ENCODE measurements around the gene PIGM.
A peak's percentile ranks its signal among the peaks of the same experiment; 100 is the strongest.

PIGM gene

DNA sequence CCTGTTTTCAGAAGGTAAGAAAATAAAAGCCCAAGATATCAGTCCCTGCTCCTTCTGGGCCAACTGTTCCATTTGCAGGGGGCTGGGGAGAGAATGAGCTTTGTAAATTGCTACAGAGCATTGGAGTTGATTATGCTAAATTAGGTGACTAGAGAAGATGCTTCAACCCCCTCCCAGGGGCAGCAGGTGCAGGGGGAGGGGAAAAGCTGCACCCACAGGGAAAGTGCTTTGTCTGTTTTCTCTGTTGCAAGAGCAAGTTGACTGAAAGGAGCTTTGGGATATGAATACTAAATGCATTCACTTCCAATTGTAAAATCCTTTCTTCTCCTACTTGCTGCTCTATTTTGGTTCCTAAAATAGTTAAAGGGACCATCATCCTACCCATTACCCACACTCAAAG is 16.5 kb upstream of the PIGM start:
- Histone ChIP-seq H3K27ac (no peak overlapping the region), H3K36me3 (ENCODE audit: control insufficient read depth, insufficient read depth, low read length) (no peaks in the 10 kb centered on the region), H3K4me2 (ENCODE audit: low read length) (no peak overlapping the region), H2AFZ (no peak overlapping the region), H3K27me3 (ENCODE audit: control insufficient read depth, insufficient read depth, low read length) (no peaks in the 10 kb centered on the region), H3K4me3 (ENCODE audit: low read depth, low read length) (no peak overlapping the region), H3K9ac (no peak overlapping the region), H3K79me2 (no peaks in the 10 kb centered on the region), H3K9me3 (ENCODE audit: control insufficient read depth, low read length) (no peaks in the 10 kb centered on the region), H3K4me1 (no peaks in the 10 kb centered on the region)
- TF ChIP-seq, protein P1, sequence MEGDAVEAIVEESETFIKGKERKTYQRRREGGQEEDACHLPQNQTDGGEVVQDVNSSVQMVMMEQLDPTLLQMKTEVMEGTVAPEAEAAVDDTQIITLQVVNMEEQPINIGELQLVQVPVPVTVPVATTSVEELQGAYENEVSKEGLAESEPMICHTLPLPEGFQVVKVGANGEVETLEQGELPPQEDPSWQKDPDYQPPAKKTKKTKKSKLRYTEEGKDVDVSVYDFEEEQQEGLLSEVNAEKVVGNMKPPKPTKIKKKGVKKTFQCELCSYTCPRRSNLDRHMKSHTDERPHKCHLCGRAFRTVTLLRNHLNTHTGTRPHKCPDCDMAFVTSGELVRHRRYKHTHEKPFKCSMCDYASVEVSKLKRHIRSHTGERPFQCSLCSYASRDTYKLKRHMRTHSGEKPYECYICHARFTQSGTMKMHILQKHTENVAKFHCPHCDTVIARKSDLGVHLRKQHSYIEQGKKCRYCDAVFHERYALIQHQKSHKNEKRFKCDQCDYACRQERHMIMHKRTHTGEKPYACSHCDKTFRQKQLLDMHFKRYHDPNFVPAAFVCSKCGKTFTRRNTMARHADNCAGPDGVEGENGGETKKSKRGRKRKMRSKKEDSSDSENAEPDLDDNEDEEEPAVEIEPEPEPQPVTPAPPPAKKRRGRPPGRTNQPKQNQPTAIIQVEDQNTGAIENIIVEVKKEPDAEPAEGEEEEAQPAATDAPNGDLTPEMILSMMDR (IDR thresholded peaks at IDR 0.05), result no peak

DNA sequence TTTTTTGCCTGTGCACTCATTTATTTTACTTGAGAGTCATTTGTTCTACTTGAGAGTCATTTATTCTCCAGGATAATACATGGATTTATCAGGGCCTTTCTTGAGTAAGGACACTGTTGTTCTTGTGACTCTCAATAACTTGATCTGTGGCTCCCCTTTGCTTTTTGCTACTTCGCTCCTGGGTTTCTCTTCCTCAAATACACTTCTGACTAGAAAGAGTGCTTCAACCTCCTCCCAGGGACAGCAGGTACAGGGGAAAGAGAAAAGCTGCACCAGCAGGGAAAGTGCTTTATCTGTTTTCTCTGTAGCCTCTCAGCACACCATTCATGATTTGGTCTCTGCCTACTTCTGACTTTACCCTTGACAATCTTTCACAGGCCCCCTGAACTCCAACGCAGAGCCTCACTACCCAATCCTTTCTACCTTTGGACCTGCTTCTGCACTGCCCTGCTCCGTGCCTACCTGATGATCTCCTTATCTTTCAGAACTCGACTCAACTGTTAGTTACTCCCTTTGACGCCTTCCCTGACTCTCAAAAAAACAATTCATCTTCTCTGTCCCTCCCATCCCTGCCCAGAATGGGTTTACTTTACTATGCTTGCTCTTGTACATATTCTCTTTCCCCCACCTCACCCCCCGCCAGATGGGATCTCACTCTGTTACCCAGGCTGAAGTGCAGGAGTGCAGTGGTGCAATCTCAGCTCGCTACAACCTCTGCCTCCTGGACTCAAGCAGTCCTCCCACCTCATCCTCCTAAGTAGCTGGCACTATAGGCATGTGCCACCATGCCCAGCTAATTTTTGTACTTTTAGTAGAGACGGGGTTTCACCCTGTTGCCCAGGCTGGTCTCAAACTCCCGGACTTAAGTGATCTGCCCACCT is 15.6 kb upstream of the PIGM start:
- Histone ChIP-seq H3K4me1 (no peaks in the 10 kb centered on the region), H3K4me2 (ENCODE audit: low read length) (no peak overlapping the region), H3K27ac (no peak overlapping the region), H3K4me3 (ENCODE audit: low read depth, low read length) (no peak overlapping the region), H3K79me2 (no peaks in the 10 kb centered on the region), H3K9ac (no peak overlapping the region), H2AFZ (no peak overlapping the region), H3K36me3 (ENCODE audit: control insufficient read depth, insufficient read depth, low read length) (no peaks in the 10 kb centered on the region), H3K27me3 (ENCODE audit: control insufficient read depth, insufficient read depth, low read length) (no peaks in the 10 kb centered on the region), H3K9me3 (ENCODE audit: control insufficient read depth, low read length) (no peaks in the 10 kb centered on the region)
- TF ChIP-seq, protein P1 (IDR thresholded peaks at IDR 0.05), result no peak

DNA sequence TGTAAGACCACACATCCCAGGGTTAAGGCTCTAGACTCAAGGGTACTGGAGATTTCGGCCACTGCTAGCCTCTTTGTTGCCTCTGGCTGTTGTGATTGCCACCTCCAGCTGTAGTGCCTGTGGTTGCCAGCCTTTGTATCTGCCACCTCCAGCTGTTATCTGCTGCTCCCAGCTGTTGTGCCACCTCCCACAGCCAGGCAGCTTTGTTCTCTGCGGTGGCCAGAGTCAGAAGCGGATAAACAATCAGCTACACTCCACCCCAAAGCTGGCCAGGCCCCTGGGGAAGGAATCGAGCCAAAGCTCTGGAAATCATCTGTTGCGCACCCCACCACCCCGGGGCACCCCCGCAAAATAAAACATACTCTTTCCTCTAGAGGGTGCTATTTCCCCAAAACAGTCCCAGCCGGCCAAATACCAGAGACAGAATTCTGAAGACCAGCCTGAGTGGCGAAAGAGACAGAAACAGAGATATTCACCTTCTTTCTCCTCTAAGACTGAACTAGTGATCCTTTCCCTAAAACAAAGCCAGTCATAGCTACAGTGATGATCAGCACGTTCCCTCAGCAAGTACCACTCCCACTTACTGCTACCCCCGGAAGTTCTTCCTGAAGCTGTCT is 14.8 kb upstream of the PIGM start:
- H3K4me2 ChIP-seq (ENCODE audit: low read length), result peak overlapping the region; percentile 16
- no peak overlapping the region for H3K4me3 ChIP-seq (ENCODE audit: low read depth, low read length)
- H3K9ac ChIP-seq, result no peak overlapping the region
- H3K79me2 ChIP-seq, result no peaks in the 10 kb centered on the region
- H3K27me3 ChIP-seq (ENCODE audit: control insufficient read depth, insufficient read depth, low read length), result no peaks in the 10 kb centered on the region
- no peak overlapping the region for H3K27ac ChIP-seq
- H3K4me1 ChIP-seq, result no peaks in the 10 kb centered on the region
- H3K9me3 ChIP-seq (ENCODE audit: control insufficient read depth, low read length), result no peaks in the 10 kb centered on the region
- H2AFZ ChIP-seq, result no peak overlapping the region
- H3K36me3 ChIP-seq (ENCODE audit: control insufficient read depth, insufficient read depth, low read length), result no peaks in the 10 kb centered on the region
- TF ChIP-seq, protein P1 (IDR thresholded peaks at IDR 0.05), result peak; percentile 40

DNA sequence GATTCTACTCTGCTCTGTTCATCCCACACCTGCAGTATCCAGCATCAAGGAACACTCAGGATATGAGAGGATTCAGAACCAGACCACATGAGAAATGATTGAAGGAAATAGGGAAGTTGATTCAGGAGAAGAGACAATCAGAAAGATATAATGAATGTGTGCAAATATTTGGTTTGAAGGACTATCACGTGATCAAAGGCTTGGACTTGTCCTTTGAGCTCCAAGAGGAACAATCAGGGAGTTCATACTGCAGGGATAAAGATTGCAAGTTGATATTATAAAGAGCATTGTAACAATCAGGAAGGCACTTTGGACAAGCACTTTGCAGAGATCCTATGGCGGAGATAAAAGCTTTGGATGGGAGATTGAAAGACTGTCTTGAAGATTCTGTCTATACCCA is 13.9 kb upstream of the PIGM start:
- no peaks in the 10 kb centered on the region for H3K9me3 ChIP-seq (ENCODE audit: control insufficient read depth, low read length)
- no peak overlapping the region for H3K27ac ChIP-seq
- no peak overlapping the region for H3K4me2 ChIP-seq (ENCODE audit: low read length)
- H3K4me3 ChIP-seq (ENCODE audit: low read depth, low read length), result no peak overlapping the region
- no peaks in the 10 kb centered on the region for H3K36me3 ChIP-seq (ENCODE audit: control insufficient read depth, insufficient read depth, low read length)
- no peaks in the 10 kb centered on the region for H3K79me2 ChIP-seq
- no peaks in the 10 kb centered on the region for H3K4me1 ChIP-seq
- no peak overlapping the region for H2AFZ ChIP-seq
- H3K27me3 ChIP-seq (ENCODE audit: control insufficient read depth, insufficient read depth, low read length), result no peaks in the 10 kb centered on the region
- H3K9ac ChIP-seq, result no peak overlapping the region
- TF ChIP-seq, protein P1 (IDR thresholded peaks at IDR 0.05), result no peak

Measured in parathyroid adenoma (tissue), 2 donors.